T follicular helper cell (primary cell): ENCODE results near the gene SUCO.
A peak's percentile ranks its signal among the peaks of the same experiment; 100 is the strongest.

ENCODE experiments used
- DNase-seq: peaks from one replicate; pipeline ENCODE4 v3.0.0-alpha.2; 2020; ENCODE audit warnings: low read depth

SUCO gene

DNA sequence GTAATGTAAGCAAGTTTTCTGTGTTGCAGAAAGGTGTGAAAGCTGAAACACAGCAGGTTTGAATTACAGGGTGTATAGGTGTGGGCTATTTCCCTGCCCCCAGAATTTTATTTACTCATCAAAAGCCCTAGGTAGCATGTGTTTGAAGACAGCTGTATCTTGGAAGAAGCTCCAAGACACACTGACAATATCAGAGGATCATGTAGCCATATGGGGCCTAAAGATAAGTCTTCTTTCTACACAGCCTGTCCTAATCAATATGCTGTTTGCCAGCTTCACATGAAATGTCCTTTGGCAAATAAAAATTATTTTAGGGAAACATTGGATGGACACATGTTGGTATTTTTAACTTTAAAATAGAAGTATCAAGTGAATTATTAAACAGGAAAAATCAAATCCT is 17.5 kb upstream of the SUCO start:
- no peak for DNase-seq

- no peak for DNase-seq
Observed at GRCh38 chr1:172515927-172516326, 17.0 kb upstream of the SUCO start.

DNA sequence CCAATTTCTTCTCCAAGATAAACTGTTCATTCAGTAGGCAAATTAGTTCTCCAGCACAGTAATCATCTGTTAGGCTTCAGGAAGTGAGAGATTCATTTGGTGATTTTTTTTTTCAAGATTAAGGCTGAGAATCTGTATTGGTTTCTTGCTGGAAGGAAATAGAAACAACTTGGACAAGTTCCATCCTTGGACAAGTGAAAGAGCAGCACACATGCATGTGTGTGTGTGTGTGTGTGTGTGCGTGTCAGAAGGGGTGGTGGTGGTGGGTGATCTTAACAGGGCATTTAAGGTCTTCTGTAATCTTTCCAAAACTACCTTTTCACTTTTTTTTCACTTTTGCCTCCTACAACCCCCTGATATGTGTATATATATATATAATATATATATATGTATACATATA is 15.9 kb upstream of the SUCO start:
- DNase-seq, result no peak

DNA sequence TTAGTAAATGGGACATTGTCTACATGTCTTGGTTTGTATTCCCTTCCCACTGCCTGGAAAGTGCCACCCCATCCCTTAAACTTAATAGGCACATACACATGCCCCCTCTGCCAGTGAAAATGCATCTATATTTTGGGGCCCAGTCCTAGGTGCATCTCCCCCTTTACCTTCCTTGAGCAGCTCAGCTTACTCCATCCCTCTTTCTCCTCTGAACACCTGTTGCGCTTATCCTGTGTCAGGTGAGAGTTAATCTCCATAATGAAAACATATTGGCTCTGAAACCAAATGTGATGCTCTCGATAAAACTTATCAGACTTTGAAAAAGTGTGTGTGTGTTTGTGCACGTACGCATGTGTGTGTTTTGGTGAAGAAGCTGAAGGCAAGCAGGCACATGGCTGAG is 15.4 kb upstream of the SUCO start:
- DNase-seq, result no peak

GRCh38 chr1:172529304-172529703 is 3.6 kb upstream of the SUCO start:
- DNase-seq, result no peak

GRCh38 chr1:172530000-172530399 is 3.0 kb upstream of the SUCO start:
- no peak for DNase-seq

- DNase-seq, result no peak
Observed at GRCh38 chr1:172531412-172532182, 1.4 kb upstream of the SUCO start.

GRCh38 chr1:172532183-172532699 is 709 bp upstream of the SUCO start:
- DNase-seq, result peak; percentile 81

DNA sequence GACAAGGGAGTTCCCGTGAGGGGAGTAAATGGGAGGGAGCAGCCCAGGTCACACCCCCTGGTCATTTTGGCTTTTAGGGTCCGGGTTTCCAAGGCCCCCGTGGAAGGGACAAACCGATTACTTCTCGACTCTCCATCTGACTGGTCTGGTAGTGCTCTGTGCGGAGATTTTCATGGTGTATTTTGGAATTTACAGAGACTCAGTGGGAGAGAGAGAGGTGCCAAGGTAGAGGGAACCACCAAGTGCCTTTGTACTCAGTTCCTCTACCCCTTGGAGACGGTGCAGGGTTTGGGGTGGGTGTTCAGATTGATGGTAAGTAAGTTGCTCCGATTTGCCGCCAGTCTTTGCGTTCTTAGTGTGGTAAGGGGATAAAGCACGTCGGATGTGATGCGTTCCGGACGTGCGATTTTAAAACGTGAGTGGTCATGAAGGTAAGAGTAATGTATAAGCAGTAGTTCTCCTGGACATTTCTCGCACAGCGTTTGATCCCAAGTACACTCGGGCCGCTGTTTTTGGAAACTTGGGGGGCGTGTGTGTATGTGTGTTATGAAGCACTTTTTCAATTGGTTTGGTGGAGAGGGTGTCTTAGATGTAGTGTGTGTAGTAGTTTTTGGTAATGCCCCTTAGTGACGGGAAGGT is 682 bp downstream of the SUCO start:
- DNase-seq, result peak; percentile 21

DNA sequence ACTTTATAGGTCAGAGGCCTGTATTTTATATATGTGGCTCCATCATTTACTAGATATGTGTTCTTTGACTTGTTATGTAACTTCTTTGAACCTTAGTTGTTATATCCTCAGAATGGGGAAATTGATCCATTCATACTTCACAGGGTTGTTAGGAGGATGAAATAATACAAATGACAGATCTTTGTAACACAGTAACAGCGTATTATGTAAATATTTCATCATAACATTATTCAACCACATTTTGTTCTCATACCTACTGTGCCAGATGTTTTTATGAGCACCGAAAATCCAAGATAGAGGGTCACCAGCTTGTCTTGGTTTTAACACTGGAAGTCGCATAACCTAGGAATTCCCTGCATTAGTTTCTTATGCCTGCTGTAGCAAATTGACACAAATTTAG is 3.3 kb downstream of the SUCO start:
- no peak for DNase-seq

- DNase-seq, result no peak
Observed at GRCh38 chr1:172537366-172537765, 4.4 kb downstream of the SUCO start.

GRCh38 chr1:172537827-172538391 is 5.0 kb downstream of the SUCO start:
- DNase-seq, result no peak

GRCh38 chr1:172540635-172541034 is 7.7 kb downstream of the SUCO start:
- no peak for DNase-seq

DNA sequence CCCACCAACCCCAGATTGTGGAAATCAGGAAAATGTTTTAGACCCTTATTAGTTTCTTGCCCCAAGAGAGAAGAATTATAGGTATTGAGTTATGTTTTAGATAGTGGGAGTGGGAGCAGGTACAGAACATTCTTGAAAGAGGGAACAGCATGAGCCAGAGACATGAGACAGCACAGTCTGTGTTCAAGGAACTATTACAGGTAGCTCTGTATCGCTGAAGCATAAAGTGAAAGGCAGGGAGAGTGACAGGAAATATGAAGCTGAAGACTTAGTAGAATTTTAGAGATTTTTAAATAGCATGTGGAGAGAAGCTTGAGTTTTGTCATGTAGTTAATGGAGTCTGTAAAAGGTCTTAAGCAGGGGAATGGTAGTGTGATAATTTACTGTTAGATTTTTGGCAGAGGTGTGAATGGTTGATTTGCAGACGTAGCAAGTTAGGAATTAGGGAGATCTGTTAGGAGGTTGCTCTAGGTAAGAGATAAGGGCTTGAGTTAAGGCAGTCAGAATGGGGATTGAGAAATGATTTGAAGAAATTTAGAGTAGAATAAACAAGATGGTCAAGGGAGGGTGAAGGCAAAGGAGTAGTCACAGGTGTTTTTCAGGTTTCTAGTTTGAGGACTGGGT is 11.6 kb downstream of the SUCO start:
- no peak for DNase-seq

GRCh38 chr1:172545396-172546004 is 12.6 kb downstream of the SUCO start:
- no peak for DNase-seq

- no peak for DNase-seq
Observed at GRCh38 chr1:172547071-172547470, 14.1 kb downstream of the SUCO start.

- no peak for DNase-seq
Observed at GRCh38 chr1:172549621-172550280, 16.8 kb downstream of the SUCO start.

- no peak for DNase-seq
Observed at GRCh38 chr1:172551279-172551678, 18.3 kb downstream of the SUCO start.

DNA sequence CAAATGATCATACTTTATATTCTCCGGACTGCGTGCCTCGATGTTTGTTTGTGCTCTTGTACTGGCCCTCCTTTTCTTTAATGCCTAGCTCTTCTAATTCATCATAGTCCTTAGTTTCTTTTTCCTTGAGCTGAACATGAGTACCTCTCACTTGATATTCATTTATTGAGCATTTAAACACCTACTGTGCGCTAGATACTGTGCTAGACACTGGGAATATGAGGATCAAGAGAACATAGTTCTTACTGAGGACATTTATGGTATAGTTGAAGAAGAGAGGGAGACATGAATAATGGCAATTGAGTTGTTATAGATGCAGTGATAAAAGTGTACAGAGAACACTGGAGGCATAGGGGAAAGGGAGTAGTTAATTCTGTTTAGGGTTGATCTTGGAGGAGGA is 22.0 kb downstream of the SUCO start:
- DNase-seq, result no peak

DNA sequence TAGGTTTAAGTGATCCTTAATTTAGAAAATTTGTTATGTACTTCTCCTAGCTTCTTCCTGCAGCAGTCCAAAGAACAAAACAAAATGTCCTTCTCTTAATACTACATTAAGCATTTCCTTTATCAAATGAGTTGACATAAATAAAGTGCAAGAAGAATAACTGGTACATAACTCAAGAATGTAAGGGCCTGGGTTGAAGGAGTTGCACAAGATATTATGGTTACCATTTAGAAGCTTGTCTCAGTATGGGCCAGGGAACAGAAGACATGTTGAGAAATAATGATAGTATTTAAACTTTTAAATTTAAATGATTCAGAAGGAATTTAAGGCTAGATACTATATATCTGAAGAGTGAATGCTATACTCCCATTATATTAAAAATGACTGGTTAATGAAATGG is 23.5 kb downstream of the SUCO start:
- DNase-seq, result no peak

GRCh38 chr1:172557270-172557669 is 24.3 kb downstream of the SUCO start:
- no peak for DNase-seq
